ENCODE measurements around the gene ARHGAP33.
"Not testable (repeated sequence)": the region's sequence is repeated elsewhere in the genome, so short reads cannot be mapped to it uniquely, and the experiment has no call there.

The ARHGAP33 gene

GRCh38 chr19:35755550-35756376, 19.6 kb upstream of the ARHGAP33 start:
- DNase-seq = peak; percentile 50

DNA sequence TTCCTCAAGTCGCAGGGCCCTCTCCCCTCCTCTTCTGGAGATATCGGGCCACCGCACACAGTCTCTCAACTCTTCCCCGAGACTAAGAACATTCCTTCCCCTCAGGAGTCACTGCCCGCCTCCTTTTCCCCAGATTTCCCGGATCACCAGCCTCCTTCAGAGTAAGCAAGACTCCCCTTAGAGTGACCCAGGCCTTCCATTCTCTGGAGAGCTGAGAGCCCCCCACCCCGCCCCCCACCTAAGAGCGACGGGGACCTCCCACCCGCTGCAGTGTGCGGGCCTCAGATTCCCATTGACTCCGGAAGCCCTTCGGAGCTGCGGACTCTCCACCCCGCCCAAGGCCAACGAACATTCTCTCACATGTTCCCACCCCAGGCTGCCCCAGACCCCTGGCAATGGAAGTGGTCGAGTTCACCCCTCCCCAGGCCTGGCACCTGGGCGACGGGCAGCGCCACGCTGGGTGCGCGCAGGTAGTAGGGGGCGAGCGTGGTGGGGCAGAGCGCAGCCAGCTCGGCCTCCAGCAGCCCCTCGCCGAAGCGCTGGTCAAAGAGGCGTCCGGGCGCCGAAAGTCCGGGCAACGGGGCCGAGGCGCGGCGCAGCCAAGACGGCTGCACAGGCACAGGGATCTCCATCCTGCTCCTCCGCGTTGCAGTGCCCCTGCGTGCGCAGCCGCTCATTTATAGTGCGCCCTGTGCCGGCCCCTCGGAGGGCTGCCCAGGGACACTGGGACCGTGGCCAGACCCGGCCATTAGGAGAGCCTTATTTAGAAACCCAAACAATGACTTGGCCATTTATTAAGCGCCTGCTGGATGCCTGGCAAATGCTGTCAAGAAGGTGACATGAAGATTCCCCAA, 18.8 kb upstream of the ARHGAP33 start, which contains the start of gene HSPB6:
HSPB6 (minus strand) TSS at position 653 of the 854 bp plus-strand sequence; CDS start at position 632, 21 bp downstream.
- DNase-seq = peak; percentile 21

DNA sequence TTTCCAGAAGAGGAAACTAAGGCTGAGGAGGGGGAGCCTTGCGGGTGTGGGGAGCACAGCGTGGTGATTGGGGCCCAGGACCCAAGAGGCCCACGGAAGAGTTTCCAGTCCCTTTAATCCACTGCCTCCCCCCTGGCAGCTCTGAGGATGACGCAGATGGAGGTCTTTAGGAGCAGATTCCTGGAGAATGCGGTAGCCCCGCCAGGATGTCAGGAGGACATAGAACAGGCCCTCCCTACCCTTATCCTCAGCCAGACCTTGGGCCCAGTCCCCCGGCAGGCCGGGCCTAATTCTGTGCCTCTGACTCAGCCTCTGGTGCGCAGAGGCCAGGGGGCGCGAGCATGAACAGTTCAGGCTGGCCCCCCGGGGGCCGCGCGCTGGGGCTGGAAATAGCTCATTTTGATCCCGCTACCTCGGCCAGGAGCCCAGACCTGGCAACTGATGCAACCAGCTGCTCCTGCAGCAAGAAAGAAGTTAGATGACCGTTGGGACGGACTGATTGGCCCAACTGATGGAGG, 18.1 kb upstream of the ARHGAP33 start:
- no peak for DNase-seq

- peak; percentile 100 for DNase-seq
Observed at GRCh38 chr19:35757749-35758608, 17.4 kb upstream of the ARHGAP33 start, which contains the start of gene PROSER3. Gene PROSER3 (plus strand): TSS chr19:35758176. CDS start chr19:35758216, 40 bp downstream.

- DNase-seq = no peak
Observed at GRCh38 chr19:35759697-35760096, 15.7 kb upstream of the ARHGAP33 start.

GRCh38 chr19:35760711-35761349, 14.5 kb upstream of the ARHGAP33 start:
- DNase-seq = no peak

GRCh38 chr19:35764432-35765315, 10.7 kb upstream of the ARHGAP33 start:
- no peak for DNase-seq

DNA sequence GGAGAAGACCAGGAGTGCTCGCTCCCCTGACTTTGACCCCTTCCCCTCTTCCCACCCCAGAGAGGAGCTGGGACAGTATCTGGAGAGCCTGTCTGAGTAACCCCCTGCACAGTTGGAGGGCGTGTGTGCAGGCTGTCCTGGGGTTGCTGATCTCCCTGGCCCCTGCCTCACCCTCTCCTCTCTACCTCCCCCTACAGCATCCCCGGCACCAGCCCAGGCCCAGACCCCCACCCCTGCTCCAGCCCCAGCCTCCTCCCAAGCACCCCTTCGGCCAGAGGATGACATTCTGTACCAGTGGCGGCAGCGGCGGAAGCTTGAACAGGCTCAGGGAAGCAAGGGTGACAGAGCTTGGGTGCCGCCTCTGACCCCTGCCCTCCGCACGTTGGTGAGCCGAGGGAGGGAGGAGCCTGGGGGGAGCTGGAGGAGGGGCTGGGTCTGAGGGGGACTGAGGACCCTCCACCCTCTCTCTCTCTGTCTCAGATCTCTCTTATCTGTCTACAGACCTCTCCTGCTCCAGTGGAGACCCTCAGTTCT, 8.7 kb upstream of the ARHGAP33 start:
- no peak for DNase-seq

DNA sequence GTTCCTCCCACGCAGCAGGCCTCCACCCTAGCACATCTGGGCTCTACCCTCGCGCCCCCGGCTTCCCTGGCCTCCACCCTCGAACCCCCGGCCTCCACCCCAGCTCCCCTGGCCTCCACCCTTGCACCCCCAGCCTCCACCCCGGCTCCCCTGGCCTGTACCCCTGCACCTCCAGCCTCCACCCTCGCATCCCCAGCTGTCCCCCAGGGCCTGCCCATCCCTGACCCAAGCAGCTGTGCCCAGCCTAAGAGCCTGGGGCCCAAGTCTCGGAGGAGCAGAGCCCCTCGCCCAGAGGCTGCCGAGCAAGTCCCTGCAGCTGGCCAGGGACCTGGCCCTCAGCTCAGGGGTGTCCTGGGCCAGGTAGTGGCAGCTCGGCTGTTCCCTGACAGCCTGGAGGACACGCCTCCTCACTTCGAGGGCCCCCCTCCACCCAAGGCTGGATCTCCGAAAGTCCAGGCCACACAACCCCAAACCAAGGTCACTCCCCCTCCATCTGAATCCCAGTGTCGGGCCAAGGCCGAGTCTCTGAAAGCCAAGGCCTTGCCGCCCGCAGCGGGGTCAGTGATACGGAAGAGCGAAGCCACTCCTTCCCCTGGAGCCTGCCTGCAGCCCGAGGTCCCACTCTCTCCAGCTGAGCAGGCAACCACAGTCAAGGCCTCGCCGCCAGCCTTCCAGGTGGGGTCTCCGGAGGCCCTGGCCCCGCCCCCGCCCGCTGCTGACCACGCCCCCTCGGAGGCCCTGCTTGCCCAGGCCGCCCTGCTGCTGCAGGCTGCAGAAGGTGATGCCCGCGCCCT, 7.9 kb upstream of the ARHGAP33 start:
- DNase-seq = no peak

DNA sequence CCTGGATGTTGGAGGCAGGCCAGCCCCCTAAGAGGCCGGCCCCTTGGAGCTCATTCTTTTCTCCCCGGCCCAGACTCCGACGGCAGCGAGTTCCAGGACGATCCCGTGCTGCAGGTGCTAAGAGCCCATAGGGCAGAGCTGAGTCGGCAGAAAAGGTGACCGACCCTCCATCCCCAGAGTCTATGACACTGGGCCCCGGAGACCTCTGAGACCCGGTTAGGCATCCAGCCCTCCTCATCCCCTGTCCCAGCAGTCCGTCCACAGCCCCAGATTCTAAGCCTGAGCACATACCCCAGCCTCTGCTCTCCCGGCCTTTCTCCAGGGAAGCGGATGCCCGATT, 7.3 kb upstream of the ARHGAP33 start:
- no peak for DNase-seq

- not testable (repeated sequence) for DNase-seq
Observed at GRCh38 chr19:35772362-35772761, 3.0 kb upstream of the ARHGAP33 start.

- peak; percentile 8 for DNase-seq
Observed at GRCh38 chr19:35773020-35773806, 2.2 kb upstream of the ARHGAP33 start.

DNA sequence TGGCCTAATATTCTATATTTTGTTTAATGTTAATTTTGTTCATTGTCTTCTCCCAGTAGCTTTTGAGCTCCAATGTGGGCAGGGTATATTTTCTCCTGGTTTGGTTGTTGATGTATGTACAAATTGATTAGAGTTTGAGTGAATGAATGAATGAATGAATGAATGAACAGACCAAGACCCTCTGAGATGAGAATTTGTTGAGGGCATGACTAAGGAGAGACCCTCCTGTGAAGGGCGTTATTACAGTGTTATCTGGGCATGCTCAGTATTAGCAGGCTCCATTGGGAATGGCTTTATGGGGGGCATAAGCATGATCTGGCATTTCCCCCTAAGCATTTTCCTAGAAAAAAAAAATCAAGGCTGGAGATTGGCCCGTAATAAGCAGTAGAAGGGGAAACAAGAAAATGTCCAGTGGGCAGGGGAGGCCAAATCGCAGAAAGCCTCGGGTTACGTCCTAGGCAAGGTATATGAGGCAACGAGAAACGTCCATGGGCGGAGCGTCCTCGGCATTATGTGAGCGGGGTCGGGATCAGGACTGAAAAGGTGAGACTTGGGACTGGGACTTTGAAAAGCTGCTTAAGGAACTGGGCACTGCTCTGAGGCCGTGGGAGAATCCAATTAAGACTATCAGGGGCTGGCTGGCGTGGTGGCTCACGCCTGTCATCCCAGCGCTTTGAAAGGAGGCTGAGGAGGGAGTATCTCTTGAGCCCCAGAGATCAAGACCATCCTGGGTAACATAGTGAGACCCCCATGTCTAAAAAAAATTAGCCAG, 904 bp upstream of the ARHGAP33 start:
- DNase-seq = no peak

- DNase-seq = no peak
Observed at GRCh38 chr19:35775046-35775297, 392 bp upstream of the ARHGAP33 start.

GRCh38 chr19:35776102-35776788, 881 bp downstream of the ARHGAP33 start:
- DNase-seq = no peak

DNA sequence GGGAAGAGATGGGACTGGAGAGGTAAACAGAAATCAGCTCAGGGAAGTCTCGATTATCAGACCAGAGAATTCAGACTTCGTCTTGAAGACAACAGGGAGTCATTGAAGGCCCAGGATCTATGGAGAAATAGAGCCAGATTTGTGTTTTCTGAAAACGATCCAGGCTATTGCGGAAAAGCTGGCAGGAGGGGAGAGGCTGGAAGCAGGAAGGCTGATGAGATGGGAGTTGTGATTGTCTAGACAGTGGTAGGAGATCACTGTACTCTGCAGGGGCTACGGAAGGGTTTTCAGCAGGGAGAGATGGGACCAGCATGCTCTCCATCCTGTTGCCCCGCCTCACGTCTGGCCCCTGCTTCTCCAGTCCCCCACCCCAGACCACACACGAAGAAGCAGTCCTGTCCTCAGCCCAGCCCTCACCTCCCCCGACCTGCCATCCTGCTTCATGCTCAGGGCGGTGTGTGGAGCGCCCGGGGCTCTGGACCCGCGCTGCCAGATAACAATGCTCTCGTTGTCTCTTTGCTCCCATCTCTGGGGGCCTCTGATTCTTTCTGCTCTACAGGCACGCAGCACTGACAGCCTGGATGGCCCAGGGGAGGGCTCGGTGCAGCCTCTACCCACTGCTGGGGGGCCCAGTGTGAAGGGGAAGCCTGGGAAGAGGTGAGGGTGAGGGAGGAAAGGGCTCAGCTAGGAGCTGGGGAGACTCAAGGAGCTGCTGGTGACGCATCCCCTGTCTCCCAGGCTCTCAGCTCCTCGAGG, 1.9 kb downstream of the ARHGAP33 start:
- no peak for DNase-seq

- no peak for DNase-seq
Observed at GRCh38 chr19:35777961-35778360, 2.6 kb downstream of the ARHGAP33 start.

Measured in hematopoietic multipotent progenitor cell treated with erythropoietin and hydrocortisone succinate and interleukin-3 and kit ligand, for 8 days (in vitro differentiated cells).